Peyer's patch (tissue), 4 donors: ENCODE measurements around the gene NANOS3. TPM values are rescaled to one million over a fixed set of nuclear protein-coding genes. Genes with fewer than 3 reads are reported as not detected.

Source experiments
- DNase-seq, 3 donors: peaks; one replicate each; pipeline ENCODE4 v3.0.0-alpha.2; 2017 to 2019
- H3K27ac ChIP-seq, 4 donors: fragments of 200-600 bp; sonication (generic); one replicate each; pipeline ENCODE4 v1.5.1; 2016 to 2019
- H3K27me3 ChIP-seq, 2 donors: fragments of 200-600 bp; sonication (generic); one replicate each; pipeline ENCODE4 v1.5.1; 2019
- H3K36me3 ChIP-seq, 3 donors: fragments of 200-600 bp; sonication (generic); one replicate each; pipeline ENCODE4 v1.5.1; 2016 to 2019
- H3K4me1 ChIP-seq, 4 donors: fragments of 200-600 bp; sonication (generic); one replicate each; pipeline ENCODE4 v1.5.1; 2016 to 2019
- H3K4me3 ChIP-seq, 4 donors: fragments of 200-600 bp; sonication (generic); 1 replicate in 3 of 4; 2 replicates in 1 of 4; pipeline ENCODE4 v1.5.1; 2016 to 2019; ENCODE audit warnings: mild to moderate bottlenecking in 1 of 4
- H3K9me3 ChIP-seq, 4 donors: fragments of 200-600 bp; sonication (generic); one replicate each; pipeline ENCODE4 v1.5.1; 2016 to 2019; ENCODE audit warnings: mild to moderate bottlenecking in 1 of 4
- CTCF ChIP-seq, 6 experiments: fragments of 450-650 bp in 4 of 6; fragments of 200-600 bp in 2 of 6; sonication (generic) in 1 of 6; IDR thresholded peaks; one replicate each; pipeline ENCODE4 v1.5.1; 2017 to 2019; ENCODE audit warnings: antibody characterized with exemption in 6 of 6, mild to moderate bottlenecking in 3 of 6, moderate library complexity in 1 of 6
- POLR2A ChIP-seq, 2 donors: fragments of 450-650 bp; IDR thresholded peaks; one replicate each; pipeline ENCODE4 v1.5.1; 2017; ENCODE audit warnings: antibody characterized with exemption in 2 of 2, mild to moderate bottlenecking in 2 of 2, moderate library complexity in 2 of 2
- total RNA-seq, 4 donors: library from RNA; depleted of rRNA; stranded (reverse); fragments of >200 nt; gene quantifications; one replicate each; pipeline ENCODE4 v1.1.0, GENCODE V29; 2016

The NANOS3 gene
- total RNA-seq, 4 donors from 2014 or later = not detected

- Histone ChIP-seq H3K36me3 (no peaks in the 10 kb centered on the region), H3K27me3 (no peaks in the 10 kb centered on the region), H3K4me1 (peaks cover 12 to 55% (median 26%) of the 10 kb centered on the region in 4 donors), H3K27ac (peak overlapping the region in 3 of 4 donors; percentile 65 to 91 (median 69)), H3K9me3 (no peaks in the 10 kb centered on the region), H3K4me3 (no peak overlapping the region)
- peak in 2 of 3 donors; percentile 46 to 50 for DNase-seq
- no peak for TF ChIP-seq POLR2A (IDR thresholded peaks at IDR 0.05)
- TF ChIP-seq CTCF (IDR thresholded peaks at IDR 0.05) = no peak
These were observed 4.3 kb downstream of the NANOS3 start for GRCh38 chr19:13881251-13881691.

- Histone ChIP-seq H3K9me3 (no peaks in the 10 kb centered on the region), H3K4me3 (peak overlapping the region in 1 of 4 donors; percentile 2), H3K4me1 (peaks cover 13 to 53% (median 26%) of the 10 kb centered on the region in 4 donors), H3K36me3 (no peaks in the 10 kb centered on the region), H3K27ac (peak overlapping the region in 3 of 4 donors; percentile 65 to 91 (median 69)), H3K27me3 (no peaks in the 10 kb centered on the region)
- peak in 2 of 3 donors; percentile 69 to 79 for DNase-seq
- TF ChIP-seq CTCF (IDR thresholded peaks at IDR 0.05) (no peak), POLR2A (IDR thresholded peaks at IDR 0.05) (no peak)
These were observed 4.9 kb downstream of the NANOS3 start for GRCh38 chr19:13881692-13882418.

GRCh38 chr19:13882419-13882795 is 5.5 kb downstream of the NANOS3 start:
- no peak for DNase-seq
- TF ChIP-seq POLR2A (IDR thresholded peaks at IDR 0.05) (no peak), CTCF (IDR thresholded peaks at IDR 0.05) (no peak)
- no peaks in the 10 kb centered on the region for H3K9me3 ChIP-seq
- peak overlapping the region in 2 of 4 donors; percentile 25 to 65 for H3K27ac ChIP-seq
- no peaks in the 10 kb centered on the region for H3K27me3 ChIP-seq
- no peaks in the 10 kb centered on the region for H3K36me3 ChIP-seq
- H3K4me1 ChIP-seq = peaks cover 15 to 53% (median 26%) of the 10 kb centered on the region in 4 donors
- no peak overlapping the region for H3K4me3 ChIP-seq

- peaks cover 15 to 58% (median 26%) of the 10 kb centered on the region in 4 donors for H3K4me1 ChIP-seq
These were observed 5.9 kb downstream of the NANOS3 start for GRCh38 chr19:13882836-13883235.

GRCh38 chr19:13883516-13884064 is 6.7 kb downstream of the NANOS3 start:
- no peaks in the 10 kb centered on the region for H3K36me3 ChIP-seq
- no peak for TF ChIP-seq CTCF (IDR thresholded peaks at IDR 0.05)
- TF ChIP-seq POLR2A (IDR thresholded peaks at IDR 0.05) = no peak
- peaks cover 15 to 60% (median 26%) of the 10 kb centered on the region in 4 donors for H3K4me1 ChIP-seq
- H3K27ac ChIP-seq = no peak overlapping the region
- no peaks in the 10 kb centered on the region for H3K27me3 ChIP-seq
- no peak overlapping the region for H3K4me3 ChIP-seq
- DNase-seq = no peak
- no peaks in the 10 kb centered on the region for H3K9me3 ChIP-seq

More at GRCh38 chr19:13882836-13883235, 5.9 kb downstream of the NANOS3 start:
- H3K27me3 ChIP-seq = no peaks in the 10 kb centered on the region
- H3K4me3 ChIP-seq = no peak overlapping the region
- DNase-seq = no peak
- TF ChIP-seq CTCF (IDR thresholded peaks at IDR 0.05) (no peak), POLR2A (IDR thresholded peaks at IDR 0.05) (no peak)
- H3K36me3 ChIP-seq = no peaks in the 10 kb centered on the region
- peak overlapping the region in 2 of 4 donors; percentile 25 to 65 for H3K27ac ChIP-seq
- H3K9me3 ChIP-seq = no peaks in the 10 kb centered on the region
